Measurements from ENCODE around the gene LDHA. TPM values are rescaled to one million over a fixed set of nuclear protein-coding genes. Genes with fewer than 3 reads are reported as not detected.

The LDHA gene
- total RNA-seq, 1 donor from 2014 or later: 173 TPM

DNA sequence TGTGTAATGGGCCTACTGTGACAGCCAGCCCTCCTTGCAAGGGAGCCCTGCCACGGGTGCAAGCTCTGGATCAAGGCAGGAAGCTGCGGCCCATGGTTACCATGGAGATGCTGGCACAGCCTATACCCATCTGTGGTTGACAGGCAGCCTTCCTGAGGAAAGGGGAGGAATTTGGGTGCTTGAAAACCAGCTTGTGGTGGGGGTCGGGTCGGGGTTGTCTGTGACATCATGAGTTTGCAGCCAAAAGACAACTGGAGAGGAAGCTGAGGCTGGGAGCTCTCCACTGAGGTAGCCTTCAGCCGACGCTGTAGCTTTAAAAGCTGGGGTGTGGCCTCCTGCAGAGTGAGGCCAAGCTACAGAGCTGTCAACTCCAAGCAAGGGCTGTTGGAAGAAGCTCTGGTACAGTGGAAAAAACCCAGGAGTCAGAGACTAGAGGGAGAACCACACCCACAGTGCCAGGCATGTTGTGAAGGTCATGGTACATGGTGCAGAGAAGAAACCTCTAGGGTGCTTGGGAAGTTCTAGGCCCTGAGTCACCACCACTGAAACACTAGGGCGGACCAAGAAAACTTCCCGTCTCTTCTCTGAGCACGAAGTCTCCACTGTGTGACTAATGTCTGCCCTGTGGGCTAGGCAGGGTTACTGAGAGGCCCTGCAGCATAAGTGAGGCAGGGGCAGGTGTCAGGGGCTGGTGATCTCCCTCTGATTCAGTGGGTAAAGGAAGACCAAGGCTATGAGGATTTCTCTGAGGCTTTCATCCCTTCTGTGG, 10.8 kb upstream of the LDHA start:
- Mint-ChIP-seq H3K27ac (peak overlapping the region; percentile 94), H3K27me3 (no peaks in the 10 kb centered on the region), H3K36me3 (no peaks in the 10 kb centered on the region), H3K4me1 (ENCODE audit: unreplicated experiment) (peaks cover 15% of the 10 kb centered on the region), H3K4me3 (no peak overlapping the region), H3K9me3 (no peaks in the 10 kb centered on the region)
- DNase-seq (ENCODE audit: extremely low spot score, unreplicated experiment): no peak
- no peak for TF ChIP-seq CTCF (conservative IDR thresholded peaks at IDR 0.05)

DNA sequence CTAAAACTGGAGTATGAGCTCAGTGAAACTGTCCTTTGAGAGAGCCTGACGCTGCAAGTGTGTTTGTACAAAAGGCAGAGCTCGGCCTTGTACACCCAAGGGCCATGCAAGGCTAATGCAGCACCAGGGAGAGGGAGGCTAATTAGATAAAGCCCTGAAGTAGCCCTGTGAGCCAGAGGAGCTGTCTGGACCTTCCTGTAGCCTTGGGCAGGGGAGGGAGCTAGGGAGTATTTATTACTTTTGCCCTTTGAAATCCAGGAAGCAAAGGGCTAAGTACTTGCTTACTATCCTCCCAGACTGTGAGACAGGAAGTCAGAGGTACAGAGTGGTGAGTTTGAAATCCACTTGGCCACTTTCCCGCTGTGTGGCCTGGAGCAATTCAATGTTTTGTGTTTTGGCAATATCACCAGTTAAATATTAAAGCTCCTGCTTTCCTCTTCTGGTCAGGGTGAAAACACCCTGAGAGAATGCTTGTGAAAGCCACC, 10.2 kb upstream of the LDHA start:
- H3K9me3 Mint-ChIP-seq: no peaks in the 10 kb centered on the region
- no peaks in the 10 kb centered on the region for H3K27me3 Mint-ChIP-seq
- no peak for DNase-seq (ENCODE audit: extremely low spot score, unreplicated experiment)
- H3K27ac Mint-ChIP-seq: peak overlapping the region; percentile 94
- peaks cover 15% of the 10 kb centered on the region for H3K4me1 Mint-ChIP-seq (ENCODE audit: unreplicated experiment)
- no peaks in the 10 kb centered on the region for H3K36me3 Mint-ChIP-seq
- TF ChIP-seq CTCF (conservative IDR thresholded peaks at IDR 0.05): no peak
- H3K4me3 Mint-ChIP-seq: no peak overlapping the region

GRCh38 chr11:18390088-18390487, 4.3 kb upstream of the LDHA start:
- Mint-ChIP-seq H3K27ac (no peak overlapping the region), H3K9me3 (no peaks in the 10 kb centered on the region), H3K27me3 (no peaks in the 10 kb centered on the region), H3K36me3 (no peaks in the 10 kb centered on the region), H3K4me1 (ENCODE audit: unreplicated experiment) (peaks cover 5% of the 10 kb centered on the region), H3K4me3 (no peak overlapping the region)
- no peak for TF ChIP-seq CTCF (conservative IDR thresholded peaks at IDR 0.05)
- no peak for DNase-seq (ENCODE audit: extremely low spot score, unreplicated experiment)

- Mint-ChIP-seq H3K27ac (no peak overlapping the region), H3K9me3 (no peaks in the 10 kb centered on the region), H3K4me1 (ENCODE audit: unreplicated experiment) (peaks cover 21% of the 10 kb centered on the region)
These were observed 1.7 kb upstream of the LDHA start for GRCh38 chr11:18392434-18393321.

More at GRCh38 chr11:18392434-18393321, 1.7 kb upstream of the LDHA start:
- TF ChIP-seq CTCF (conservative IDR thresholded peaks at IDR 0.05): no peak
- H3K4me3 Mint-ChIP-seq: peak overlapping the region; percentile 71
- H3K36me3 Mint-ChIP-seq: peaks cover under 1% of the 10 kb centered on the region
- no peaks in the 10 kb centered on the region for H3K27me3 Mint-ChIP-seq
- DNase-seq (ENCODE audit: extremely low spot score, unreplicated experiment): no peak
